ENCODE results near the gene SERF2. TPM values are rescaled to one million over a fixed set of nuclear protein-coding genes. Genes with fewer than 3 reads are reported as not detected.

The SERF2 gene
- total and polyA plus RNA-seq, 2 of the 8 experiments (the other 6 are each of a cell fraction or from before 2014, with no cell fraction given), result 655 to 999 TPM

GRCh38 chr15:43800286-43801141 lies 8.4 kb downstream of the SERF2 start, which contains the start of gene HYPK:
HYPK (plus strand) TSS chr15:43800599; CDS start chr15:43800623, 24 bp downstream.
- Histone ChIP-seq H3K23ac (ENCODE audit: insufficient read length) (no peak within 1 kb of the TSS), H3K79me2 (ENCODE audit: control insufficient read depth in 1 of 2, insufficient read depth in 2 of 2, low read length in 2 of 2) (peaks cover 0 to 13% of the 10 kb centered on the region in 2 experiments; a peak in 2 of 4 replicates), H3K27ac (ENCODE audit: low read depth, low read length) (peak within 1 kb of the TSS; percentile 28; the same call in 1 of the 2 replicates), H2BK120ac (replicated peaks; ENCODE audit: low read depth, low read length) (no peak within 1 kb of the TSS), H2AK5ac (ENCODE audit: low read depth, low read length) (no peak within 1 kb of the TSS), H4K20me1 (replicated peaks in 1 of 2; ENCODE audit: control insufficient read depth in 1 of 2, insufficient read depth in 2 of 2, low read length in 2 of 2) (peaks cover 0 to 3% of the 10 kb centered on the region in 2 experiments), H3K4me3 (ENCODE audit: extremely low read depth in 1 of 4, insufficient read depth in 2 of 4, low read depth in 3 of 4, low read length in 4 of 4) (peak within 1 kb of the TSS; percentile 67 to 97 (median 88)), H2BK5ac (ENCODE audit: low read depth, low read length) (peak within 1 kb of the TSS; percentile 55), H3K4me2 (ENCODE audit: insufficient read depth in 1 of 2, low read depth in 2 of 2, low read length in 2 of 2) (peak within 1 kb of the TSS; percentile 75 to 86), H3K9ac (replicated peaks in 1 of 4; ENCODE audit: extremely low read depth in 1 of 4, low read depth in 3 of 4, low read length in 3 of 4) (peak within 1 kb of the TSS; percentile 61 to 84 (median 76)), H4K5ac (ENCODE audit: insufficient read length, low read depth, low read length) (peak within 1 kb of the TSS; percentile 71), H3K9me3 (ENCODE audit: insufficient read depth in 2 of 2, low read depth in 1 of 2, low read length in 1 of 2) (no peaks in the 10 kb centered on the region), H3K36me3 (ENCODE audit: control insufficient read depth in 2 of 4, insufficient read depth in 4 of 4, low read length in 3 of 4) (peaks cover 17 to 60% (median 19%) of the 10 kb centered on the region in 4 experiments), H3K23me2 (ENCODE audit: low read depth, low read length) (no peaks in the 10 kb centered on the region), H4K8ac (ENCODE audit: extremely low read depth, insufficient read depth, low read length) (no peak within 1 kb of the TSS), H2BK15ac (ENCODE audit: low read length) (peak within 1 kb of the TSS; percentile 31), H3K4me1 (replicated peaks in 1 of 4; ENCODE audit: control insufficient read depth in 3 of 4, insufficient read depth in 4 of 4, low read length in 3 of 4) (peaks cover 7 to 16% (median 11%) of the 10 kb centered on the region in 4 experiments), H4K91ac (replicated peaks; ENCODE audit: insufficient read length, low read length) (peak within 1 kb of the TSS; percentile 22), H3K79me1 (ENCODE audit: low read depth, low read length) (no peaks in the 10 kb centered on the region), H2BK20ac (ENCODE audit: low read length) (peak within 1 kb of the TSS; percentile 28; the same call in 1 of the 2 replicates), H2BK12ac (ENCODE audit: low read depth, low read length) (peak within 1 kb of the TSS; percentile 71; the same call in 1 of the 2 replicates), H3K18ac (ENCODE audit: extremely low read depth, low read length) (peak within 1 kb of the TSS; percentile 51), H3K56ac (replicated peaks; ENCODE audit: insufficient read length, low read depth, low read length) (peak within 1 kb of the TSS; percentile 39), H3K4ac (replicated peaks; ENCODE audit: insufficient read length, low read depth, low read length) (peak within 1 kb of the TSS; percentile 55), H2AFZ (ENCODE audit: low read length) (no peak within 1 kb of the TSS), H3K27me3 (replicated peaks in 1 of 4; ENCODE audit: control insufficient read depth in 3 of 4, extremely low read depth in 1 of 4, insufficient read depth in 3 of 4, low read length in 3 of 4) (no peaks in the 10 kb centered on the region), H3K14ac (ENCODE audit: insufficient read length) (no peak within 1 kb of the TSS)
- ChIA-PET POLR2A (ENCODE audit: partially characterized antibody) (interaction anchor here (0.9 to 8.9 kb wide), 8 partner anchors 9 to 54 kb away, joined by 7 to 71 read pairs (median 8); partner anchors contain the start of genes ELL3, MFAP1, PDIA3 and WDR76), CTCF (ENCODE audit: partially characterized antibody) (interaction anchor here (0.7 to 1.9 kb wide), 3 partner anchors 11 to 706 kb away, joined by 3 to 5 read pairs (median 3); partner anchors contain the start of gene ELL3)
- DNase-seq (ENCODE audit: low read depth in 1 of 2, low spot score in 2 of 2) (peak; percentile 41 to 88), FAIRE-seq (peak; percentile 19)
- 11% methylated on average over 42 of the region's 44 CpGs; no CpG with 5 or more reads in 1 of the 2 experiments for WGBS, 2 experiments (ENCODE audit: extremely low coverage in 1 of 2, insufficient coverage in 1 of 2, insufficient read length in 1 of 2, insufficient replicate concordance in 2 of 2, low coverage in 1 of 2, low lambda C conversion rate in 2 of 2, missing lambda C conversion rate in 1 of 2)
- TF ChIP-seq TEAD4 (IDR thresholded peaks at IDR 0.05; ENCODE audit: low read depth, low read length) (no peak), BCL11A (IDR thresholded peaks at IDR 0.05; ENCODE audit: low read depth in 2 of 2, low read length in 2 of 2) (no peak), RNF2 (IDR thresholded peaks at IDR 0.05; ENCODE audit: borderline replicate concordance, low read depth, low read length, missing control alignments, poor library complexity, severe bottlenecking) (no peak), EZH2 (IDR thresholded peaks at IDR 0.05; ENCODE audit: low read depth, low read length, severe bottlenecking) (no peak), GABPA (IDR thresholded peaks at IDR 0.05; ENCODE audit: borderline replicate concordance, insufficient read depth, low read length) (peak; percentile 87; the same call in 1 of the 2 replicates), EGR1 (IDR thresholded peaks at IDR 0.05; ENCODE audit: borderline replicate concordance, low read depth, low read length) (no peak)
- TF ChIP-seq, protein P1, sequence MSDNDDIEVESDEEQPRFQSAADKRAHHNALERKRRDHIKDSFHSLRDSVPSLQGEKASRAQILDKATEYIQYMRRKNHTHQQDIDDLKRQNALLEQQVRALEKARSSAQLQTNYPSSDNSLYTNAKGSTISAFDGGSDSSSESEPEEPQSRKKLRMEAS (IDR thresholded peaks at IDR 0.05), result peak; percentile 59
- TF ChIP-seq, protein P2, sequence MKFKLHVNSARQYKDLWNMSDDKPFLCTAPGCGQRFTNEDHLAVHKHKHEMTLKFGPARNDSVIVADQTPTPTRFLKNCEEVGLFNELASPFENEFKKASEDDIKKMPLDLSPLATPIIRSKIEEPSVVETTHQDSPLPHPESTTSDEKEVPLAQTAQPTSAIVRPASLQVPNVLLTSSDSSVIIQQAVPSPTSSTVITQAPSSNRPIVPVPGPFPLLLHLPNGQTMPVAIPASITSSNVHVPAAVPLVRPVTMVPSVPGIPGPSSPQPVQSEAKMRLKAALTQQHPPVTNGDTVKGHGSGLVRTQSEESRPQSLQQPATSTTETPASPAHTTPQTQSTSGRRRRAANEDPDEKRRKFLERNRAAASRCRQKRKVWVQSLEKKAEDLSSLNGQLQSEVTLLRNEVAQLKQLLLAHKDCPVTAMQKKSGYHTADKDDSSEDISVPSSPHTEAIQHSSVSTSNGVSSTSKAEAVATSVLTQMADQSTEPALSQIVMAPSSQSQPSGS (IDR thresholded peaks at IDR 0.05; ENCODE audit: low read length), result no peak
